GM23338 (cell line): Measurements from ENCODE around the gene BMPER. TPM values are rescaled to one million over a fixed set of nuclear protein-coding genes. Genes with fewer than 3 reads are reported as not detected.

Experiments
- ATAC-seq: fragments of 200-7000 bp; cut with Tn5 transposase; 3 replicates; pipeline ENCODE4 v1.9.1; 2020
- DNase-seq: peaks from one replicate; pipeline ENCODE4 v3.0.0-alpha.2; 2015; ENCODE audit warnings: low spot score
- H2AFZ ChIP-seq: fragments of 200-600 bp; sonication (generic); 2 replicates; pipeline ENCODE4 v1.8.0; 2016; ENCODE audit warnings: antibody characterized with exemption, mild to moderate bottlenecking, moderate library complexity
- H3F3A ChIP-seq: fragments of 200-600 bp; sonication (generic); replicated peaks from 2 replicates; pipeline ENCODE4 v1.8.0; 2017; ENCODE audit warnings: antibody characterized with exemption, mixed run types, low read depth
- H3K27ac ChIP-seq: fragments of 200-600 bp; sonication (generic); 2 replicates; pipeline ENCODE4 v1.6.1; 2016; ENCODE audit warnings: low read depth
- H3K27me3 ChIP-seq: fragments of 200-600 bp; sonication (generic); 2 replicates; pipeline ENCODE4 v1.8.0; 2016; ENCODE audit warnings: mild to moderate bottlenecking, mixed run types, moderate library complexity; ENCODE audit not compliant: insufficient read depth
- H3K36me3 ChIP-seq: fragments of 200-600 bp; sonication (generic); 2 replicates; pipeline ENCODE4 v1.8.0; 2016; ENCODE audit warnings: mild to moderate bottlenecking; ENCODE audit not compliant: insufficient read depth
- H3K4me1 ChIP-seq: fragments of 200-600 bp; sonication (generic); 2 replicates; pipeline ENCODE4 v1.8.0; 2016; ENCODE audit warnings: mild to moderate bottlenecking, moderate library complexity; ENCODE audit not compliant: insufficient read depth
- H3K4me2 ChIP-seq: fragments of 200-600 bp; sonication (generic); 2 replicates; pipeline ENCODE4 v1.7.1; 2017; ENCODE audit warnings: mixed run types
- H3K4me3 ChIP-seq: fragments of 200-600 bp; sonication (generic); 2 replicates; pipeline ENCODE4 v1.6.1; 2016; ENCODE audit warnings: mixed run types
- H3K79me2 ChIP-seq: fragments of 200-600 bp; sonication (generic); replicated peaks from 2 replicates; pipeline ENCODE4 v1.8.0; 2017; ENCODE audit warnings: mild to moderate bottlenecking; ENCODE audit not compliant: insufficient read depth
- H3K9me2 ChIP-seq: fragments of 200-600 bp; sonication (generic); 2 replicates; pipeline ENCODE4 v1.8.0; 2017; ENCODE audit not compliant: insufficient read depth
- H4K20me1 ChIP-seq: fragments of 200-600 bp; sonication (generic); replicated peaks from 2 replicates; pipeline ENCODE4 v1.8.0; 2017; ENCODE audit warnings: mild to moderate bottlenecking; ENCODE audit not compliant: insufficient read depth
- H3K27ac Mint-ChIP-seq: 2 replicates; pipeline ENCODE4 v1.8.0; 2020; ENCODE audit warnings: inconsistent platforms, mild to moderate bottlenecking, moderate library complexity, mixed read lengths
- H3K27me3 Mint-ChIP-seq: 3 replicates; pipeline ENCODE4 v1.8.0; 2022; ENCODE audit warnings: low read depth, mild to moderate bottlenecking, moderate library complexity, mixed read lengths, inconsistent platforms; ENCODE audit not compliant: insufficient read depth, poor library complexity
- H3K36me3 Mint-ChIP-seq: 3 replicates; pipeline ENCODE4 v1.8.0; 2021; ENCODE audit warnings: low read depth, mild to moderate bottlenecking, inconsistent platforms, moderate library complexity, mixed read lengths
- H3K4me1 Mint-ChIP-seq: 3 replicates; pipeline ENCODE4 v1.8.0; 2020; ENCODE audit warnings: mild to moderate bottlenecking, inconsistent platforms, mixed read lengths
- H3K4me3 Mint-ChIP-seq: 3 replicates; pipeline ENCODE4 v1.8.0; 2021; ENCODE audit warnings: moderate library complexity, mild to moderate bottlenecking, inconsistent platforms, mixed read lengths
- H3K9me3 Mint-ChIP-seq: 3 replicates; pipeline ENCODE4 v1.8.0; 2020; ENCODE audit warnings: moderate library complexity, mild to moderate bottlenecking, inconsistent platforms, mixed read lengths
- CREB1 ChIP-seq: fragments of 250-450 bp; sonication (Bioruptor Pico); IDR thresholded peaks from 2 replicates; pipeline ENCODE4 v1.5.0; 2020; ENCODE audit warnings: low read depth, mild to moderate bottlenecking, moderate library complexity
- CTCF ChIP-seq, 2 experiments: fragments of 200-600 bp in 1 of 2; sonication (generic) in 1 of 2; conservative IDR thresholded peaks; 2 replicates each; pipeline versions ENCODE4 v1.5.1 to v1.6.1; 2016 to 2017; ENCODE audit warnings: antibody characterized with exemption in 2 of 2, low read depth in 2 of 2, mild to moderate bottlenecking in 2 of 2, moderate library complexity in 1 of 2
- ETS1 ChIP-seq: IDR thresholded peaks from 2 replicates; pipeline ENCODE4 v1.6.1; 2016; ENCODE audit warnings: antibody characterized with exemption
- EZH2 ChIP-seq: fragments of 200-600 bp; sonication (generic); IDR thresholded peaks from one replicate; pipeline ENCODE4 v1.8.0; 2017; ENCODE audit warnings: antibody characterized with exemption, mild to moderate bottlenecking, low read depth; ENCODE audit not compliant: unreplicated experiment
- EZH2phosphoT487 ChIP-seq: fragments of 200-600 bp; sonication (generic); IDR thresholded peaks from one replicate; pipeline ENCODE4 v1.8.1; 2018; ENCODE audit warnings: antibody characterized with exemption; ENCODE audit not compliant: unreplicated experiment
- JUNB ChIP-seq: IDR thresholded peaks from one replicate; pipeline ENCODE4 v1.6.1; 2016; ENCODE audit warnings: antibody characterized with exemption; ENCODE audit not compliant: unreplicated experiment
- NANOG ChIP-seq: IDR thresholded peaks from 2 replicates; pipeline ENCODE4 v1.6.1; 2016; ENCODE audit warnings: antibody characterized with exemption, borderline replicate concordance
- POLR2AphosphoS5 ChIP-seq: IDR thresholded peaks from 2 replicates; pipeline ENCODE4 v1.6.1; 2016; ENCODE audit warnings: antibody characterized with exemption, low read depth
- REST ChIP-seq: IDR thresholded peaks from one replicate; pipeline ENCODE4 v1.6.1; 2018; ENCODE audit warnings: antibody characterized with exemption; ENCODE audit not compliant: unreplicated experiment
- STAT1 ChIP-seq: IDR thresholded peaks from one replicate; pipeline ENCODE4 v1.6.1; 2016; ENCODE audit warnings: antibody characterized with exemption; ENCODE audit not compliant: unreplicated experiment
- ZNF114 ChIP-seq: fragments of 250-450 bp; sonication (Bioruptor Pico); IDR thresholded peaks from 2 replicates; pipeline ENCODE4 v1.5.0; 2020; ENCODE audit warnings: mild to moderate bottlenecking, moderate library complexity
- ZNF331 ChIP-seq: fragments of 250-450 bp; sonication (Bioruptor Pico); IDR thresholded peaks from 2 replicates; pipeline ENCODE4 v1.5.0; 2020; ENCODE audit warnings: low read depth, mild to moderate bottlenecking, moderate library complexity
- ZNF462 ChIP-seq: fragments of 250-450 bp; sonication (Bioruptor Pico); IDR thresholded peaks from 2 replicates; pipeline ENCODE4 v1.5.0; 2020; ENCODE audit warnings: mild to moderate bottlenecking, moderate library complexity
- polyA plus RNA-seq: library from polyadenylated mRNA; unstranded; fragments of >200 nt; fragmentation: Nextera tagmentation; extraction: Ambion mirVana; gene quantifications from 2 replicates; pipeline ENCODE4 v1.2.1, GENCODE V29; 2016
- total RNA-seq: library from RNA; depleted of rRNA; stranded (reverse); fragments of >200 nt; shearing (Covaris generic); gene quantifications from 2 replicates; pipeline ENCODE4 v1.2.3, GENCODE V29; 2014

The BMPER gene
- total and polyA plus RNA-seq, 2 experiments from 2014 or later: 0.53 to 1.4 TPM

- no peaks in the 10 kb centered on the region for H3K36me3 Mint-ChIP-seq
- Histone ChIP-seq H3K4me1 (peaks cover 18% of the 10 kb centered on the region), H3K4me2 (no peak overlapping the region), H3K27ac (no peak overlapping the region), H2AFZ (peak overlapping the region; percentile 21; the same call in 1 of the 2 replicates), H3K36me3 (no peaks in the 10 kb centered on the region), H3K79me2 (no peaks in the 10 kb centered on the region), H3K27me3 (no peaks in the 10 kb centered on the region), H3F3A (no peaks in the 10 kb centered on the region), H4K20me1 (no peaks in the 10 kb centered on the region), H3K4me3 (no peak overlapping the region), H3K9me2 (peaks cover 12% of the 10 kb centered on the region; the same call in 1 of the 2 replicates)
- TF ChIP-seq ZNF331 (CRISPR knock-in tag): no peak
- no peak for TF ChIP-seq REST
- no peak for TF ChIP-seq JUNB
- TF ChIP-seq STAT1: no peak
- no peak for TF ChIP-seq EZH2
- TF ChIP-seq POLR2AphosphoS5: no peak
- no peak for TF ChIP-seq ETS1
- no peak for TF ChIP-seq ZNF462 (CRISPR knock-in tag)
- TF ChIP-seq ZNF114: no peak
- TF ChIP-seq EZH2phosphoT487: no peak
- no peak for TF ChIP-seq NANOG
- no peak for TF ChIP-seq CREB1 (CRISPR knock-in tag)
- no peak for TF ChIP-seq CTCF (conservative IDR thresholded peaks at IDR 0.05; ENCODE audit: low read depth in 2 of 2)
- H3K4me3 Mint-ChIP-seq: no peak overlapping the region
- no peaks in the 10 kb centered on the region for H3K9me3 Mint-ChIP-seq
- H3K27ac Mint-ChIP-seq: no peak overlapping the region
- H3K27me3 Mint-ChIP-seq: peaks cover 1% of the 10 kb centered on the region
- no peak for DNase-seq
- peaks cover 27% of the 10 kb centered on the region for H3K4me1 Mint-ChIP-seq
- no peak for ATAC-seq
Measured at GRCh38 chr7:34140066-34140465, 234.7 kb downstream of the BMPER start.
